HG02610 (cell line): Measurements from ENCODE around the gene TP53TG5.
"Not testable (repeated sequence)": the region's sequence is repeated elsewhere in the genome, so short reads cannot be mapped to it uniquely, and the experiment has no call there.

Experiments
- ATAC-seq: cut with Tn5 transposase; IDR thresholded peaks from one replicate; pipeline ENCODE4 v1.9.1; 2021; ENCODE audit warnings: mild to moderate bottlenecking, moderate library complexity; ENCODE audit not compliant: unreplicated experiment

TP53TG5 gene

GRCh38 chr20:45366631-45367030 is 11.5 kb downstream of the TP53TG5 start:
- no peak for ATAC-seq

GRCh38 chr20:45366192-45366591 is 11.9 kb downstream of the TP53TG5 start:
- no peak for ATAC-seq

- no peak for ATAC-seq
Measured at GRCh38 chr20:45365444-45365970, 12.6 kb downstream of the TP53TG5 start.

- no peak for ATAC-seq
Measured at GRCh38 chr20:45363611-45364492, 14.3 kb downstream of the TP53TG5 start.

- peak; percentile 75 for ATAC-seq
Measured at GRCh38 chr20:45362804-45363610, 15.1 kb downstream of the TP53TG5 start, which contains the start of gene SYS1. SYS1 (plus strand) TSS chr20:45363156; CDS start chr20:45363532, 376 bp downstream.

- ATAC-seq, result no peak
Measured at GRCh38 chr20:45361793-45362192, 16.3 kb downstream of the TP53TG5 start.

GRCh38 chr20:45359406-45360148 is 18.5 kb downstream of the TP53TG5 start:
- no peak for ATAC-seq

GRCh38 chr20:45359069-45359405 is 19.1 kb downstream of the TP53TG5 start:
- no peak for ATAC-seq

- ATAC-seq, result no peak
Measured at GRCh38 chr20:45358282-45359068, 19.6 kb downstream of the TP53TG5 start.

- ATAC-seq, result no peak
Measured at GRCh38 chr20:45355209-45356084, 22.7 kb downstream of the TP53TG5 start.

GRCh38 chr20:45354423-45355208 is 23.5 kb downstream of the TP53TG5 start:
- no peak for ATAC-seq

GRCh38 chr20:45353746-45354145 is 24.4 kb downstream of the TP53TG5 start:
- ATAC-seq, result no peak

- ATAC-seq, result no peak
Measured at GRCh38 chr20:45352729-45353128, 25.4 kb downstream of the TP53TG5 start.

GRCh38 chr20:45350795-45351194 is 27.3 kb downstream of the TP53TG5 start:
- not testable (repeated sequence) for ATAC-seq

- ATAC-seq, result no peak
Measured at GRCh38 chr20:45350217-45350616, 27.9 kb downstream of the TP53TG5 start.

GRCh38 chr20:45347936-45348778 is 30.0 kb downstream of the TP53TG5 start, which contains the start of gene SDC4:
SDC4 (minus strand) TSS chr20:45348424; CDS start chr20:45348384, 40 bp downstream.
- ATAC-seq, result no peak

GRCh38 chr20:45347297-45347935 is 30.7 kb downstream of the TP53TG5 start:
- ATAC-seq, result no peak
